Stimulated activated CD8-positive, alpha-beta memory T cell treated with anti-CD3 and anti-CD28 coated beads, Interleukin-7, amount 100 ng/mL, for 24 hours (primary cell): ENCODE data around the gene MPPED2.

Experiments
- DNase-seq: peaks from one replicate; pipeline ENCODE4 v3.0.0-alpha.2; 2020; ENCODE audit warnings: low read depth

Gene MPPED2

DNA sequence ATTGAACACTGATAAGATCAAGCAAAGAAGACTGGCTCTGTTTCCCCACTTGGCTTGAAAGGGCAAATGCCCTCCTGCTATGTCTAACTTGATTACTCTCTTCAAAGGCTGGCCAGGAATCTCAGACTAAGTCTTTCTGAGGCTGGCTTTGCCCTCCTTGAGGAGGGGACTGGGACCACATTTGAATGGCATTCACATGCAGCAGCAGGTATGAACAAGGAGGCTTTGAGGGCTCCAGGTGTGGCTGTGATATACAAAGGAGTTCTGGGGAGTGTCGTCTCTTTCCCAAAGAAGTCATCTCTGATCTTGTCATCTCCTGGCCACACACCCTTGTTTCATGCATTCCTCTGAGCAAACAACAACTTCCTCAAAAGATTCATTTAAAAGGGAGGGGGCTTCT, 132.4 kb downstream of the MPPED2 start:
- DNase-seq = no peak

DNA sequence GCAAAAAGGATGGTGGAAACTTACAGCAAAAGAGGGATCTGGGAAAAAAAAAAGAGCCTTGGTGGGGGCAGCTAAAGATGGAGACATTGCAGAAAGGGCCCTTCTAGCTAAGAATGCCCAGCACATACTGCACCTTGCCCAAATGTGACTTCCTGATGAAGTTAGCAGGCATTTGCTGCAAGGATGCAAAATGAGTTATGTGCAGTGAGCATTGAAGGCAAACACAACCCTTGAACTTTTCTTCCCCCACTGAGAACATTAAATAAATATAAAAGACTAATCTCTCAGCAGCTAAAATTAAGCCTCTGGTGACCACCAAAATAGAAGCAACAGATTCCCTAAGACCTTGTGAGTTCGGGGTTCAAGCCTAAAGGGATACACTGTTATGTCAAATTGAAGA, 133.3 kb downstream of the MPPED2 start:
- no peak for DNase-seq

DNA sequence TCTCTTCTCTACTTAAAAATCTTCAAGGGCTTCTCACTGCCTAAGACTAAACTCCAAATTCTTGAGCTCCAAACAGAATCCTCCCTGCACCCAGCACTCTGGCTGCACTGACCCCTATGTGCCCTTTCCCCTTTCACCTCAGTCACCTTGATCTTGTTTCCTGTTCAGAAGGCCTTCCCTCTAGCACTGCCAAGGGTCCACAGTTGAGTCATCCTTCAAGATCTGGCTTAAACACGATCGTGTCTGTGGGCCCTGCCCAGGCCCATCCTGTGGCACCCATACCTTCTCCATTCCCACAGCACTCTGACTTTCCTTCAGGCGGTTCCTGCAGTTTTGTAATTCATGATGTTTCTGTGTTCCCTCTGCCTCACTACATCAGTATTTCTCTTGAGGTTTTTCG, 134.0 kb downstream of the MPPED2 start:
- no peak for DNase-seq

DNA sequence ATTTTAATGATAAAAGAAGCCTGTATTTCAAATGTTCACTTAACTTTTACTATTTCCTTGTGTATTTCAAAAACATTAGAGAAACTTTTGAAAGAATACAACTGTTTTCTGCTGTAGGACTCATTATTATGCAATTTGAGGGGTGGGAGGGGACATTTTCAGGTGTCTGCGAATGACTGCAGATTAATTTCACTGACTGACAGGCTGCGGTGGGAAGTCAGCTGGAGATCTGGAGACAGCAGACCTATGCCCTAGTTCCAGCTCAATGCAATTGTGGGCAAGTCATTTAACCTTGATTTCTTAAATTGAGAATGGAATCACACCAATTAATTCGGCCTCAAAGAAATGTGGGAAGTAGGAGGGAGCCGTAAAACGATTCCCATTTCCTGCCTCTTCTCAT, 134.5 kb downstream of the MPPED2 start:
- no peak for DNase-seq

DNA sequence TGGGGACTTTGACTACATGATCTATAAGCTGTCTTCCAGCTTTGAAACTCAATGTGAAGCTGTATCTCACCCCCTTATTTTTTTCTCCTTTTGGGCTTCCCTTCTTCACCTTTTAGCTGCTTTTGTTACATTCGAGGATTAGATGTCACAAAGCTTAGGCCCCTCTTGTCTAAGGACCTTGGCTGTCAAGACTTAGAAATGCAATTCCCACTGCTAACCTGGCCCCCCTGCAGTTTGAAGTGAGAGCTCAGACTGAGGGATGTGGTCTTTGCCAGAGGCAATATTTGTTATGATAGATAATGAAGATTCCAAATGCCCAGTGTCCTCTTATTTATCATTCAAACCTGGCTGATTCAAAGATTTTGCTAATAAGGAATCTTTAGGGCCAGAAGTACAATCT, 135.0 kb downstream of the MPPED2 start:
- DNase-seq = no peak

DNA sequence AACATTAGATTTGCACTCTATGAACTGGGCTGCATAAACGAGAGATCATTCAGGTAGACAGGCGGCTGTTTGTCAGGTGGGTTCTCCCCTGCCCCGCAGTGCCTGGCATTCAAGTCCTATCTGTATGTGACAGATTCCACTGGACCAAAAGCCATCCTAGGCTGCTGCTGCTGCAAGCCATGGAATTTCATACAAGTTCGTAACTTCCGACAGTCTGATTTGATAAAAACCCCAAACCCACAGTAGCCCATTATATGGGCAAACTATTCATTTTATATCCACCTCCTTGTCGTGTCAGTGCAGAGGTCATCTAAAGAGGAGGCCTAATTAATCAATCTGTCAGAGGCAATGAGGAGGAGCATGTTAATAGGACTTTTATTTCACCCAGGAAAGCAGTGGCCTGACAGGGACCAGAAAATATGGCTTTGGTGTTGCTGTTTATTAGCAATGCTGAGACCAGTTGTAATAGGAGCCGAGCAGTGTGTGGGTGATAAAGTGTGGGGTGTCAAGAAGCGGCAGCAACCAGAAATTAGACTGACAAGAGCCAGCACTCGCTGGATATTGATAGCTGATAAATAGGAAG, 139.0 kb downstream of the MPPED2 start:
- DNase-seq = no peak

DNA sequence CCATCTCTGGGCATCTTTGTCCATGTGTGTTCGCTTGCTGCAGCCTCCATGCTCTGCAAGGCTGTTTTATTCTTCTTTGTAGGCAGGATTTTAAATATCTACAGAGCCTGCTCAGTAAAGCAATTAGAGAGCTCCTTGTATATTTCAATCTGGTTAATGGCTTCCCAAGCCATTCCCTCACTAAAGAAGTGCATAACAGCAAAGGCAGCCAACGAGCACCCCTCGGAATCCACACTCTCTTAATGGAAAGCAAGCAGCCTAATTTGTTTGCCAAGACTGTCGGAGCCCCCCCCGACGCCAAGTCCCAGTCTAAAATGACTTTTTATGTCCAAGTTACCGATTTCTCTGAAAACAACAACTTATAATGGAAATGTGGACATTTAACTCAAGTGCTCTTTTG, 139.6 kb downstream of the MPPED2 start:
- DNase-seq = no peak

DNA sequence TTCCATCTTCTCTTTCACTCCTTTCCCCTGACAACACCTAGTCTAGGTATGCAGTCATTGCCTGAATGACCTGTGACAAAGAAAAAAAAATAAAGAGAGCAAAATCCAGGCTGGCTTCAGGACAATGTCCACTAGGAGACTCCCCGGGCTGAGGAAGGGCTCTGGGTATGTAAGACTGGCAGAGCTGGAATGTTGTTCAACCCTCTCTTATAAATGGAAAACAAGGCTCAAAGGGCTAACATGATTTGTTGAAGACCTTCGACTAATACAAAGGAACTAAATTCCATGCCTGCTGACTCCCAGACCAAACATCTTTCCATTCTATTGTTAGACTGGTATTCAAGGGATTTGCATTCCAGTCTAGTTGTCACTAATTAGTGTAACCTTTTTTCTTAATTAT, 141.1 kb downstream of the MPPED2 start:
- no peak for DNase-seq

DNA sequence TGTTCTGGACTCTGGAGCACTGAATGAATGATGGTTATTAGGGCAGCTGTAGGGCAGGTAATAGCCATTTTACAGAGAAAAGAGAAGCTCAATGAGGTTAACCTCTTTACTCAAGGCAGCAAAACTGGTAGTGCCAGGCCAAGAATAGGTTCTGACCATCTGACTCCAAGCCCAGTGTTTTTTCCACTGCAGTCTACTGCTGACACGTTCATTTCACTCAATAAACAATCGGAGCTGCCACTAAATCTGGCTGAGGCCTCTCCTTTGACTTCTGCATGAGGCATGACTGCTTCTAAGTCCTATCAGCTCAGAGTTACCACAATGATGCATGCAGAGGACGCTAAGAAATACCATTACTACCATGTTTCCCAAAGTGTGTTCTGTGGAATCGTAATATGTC, 145.6 kb downstream of the MPPED2 start:
- no peak for DNase-seq

DNA sequence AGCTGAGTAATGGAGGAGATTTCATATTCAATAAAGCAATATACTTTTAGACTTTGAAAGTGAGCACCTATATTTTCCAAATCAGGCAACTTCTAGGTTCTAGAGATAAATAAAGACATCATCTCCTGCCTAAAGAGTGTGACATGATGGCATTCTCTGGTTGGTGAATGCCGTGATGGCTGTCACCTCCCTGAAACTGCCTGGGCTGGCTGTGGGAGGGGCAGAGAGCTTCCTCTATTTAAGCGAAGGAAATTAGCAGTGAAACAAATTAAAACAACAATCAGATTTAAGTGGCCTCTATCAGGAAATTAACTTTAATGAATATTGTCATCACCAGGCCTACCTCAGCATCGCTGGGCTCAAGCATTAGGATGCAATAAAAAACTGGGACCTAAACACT, 149.4 kb downstream of the MPPED2 start:
- DNase-seq = no peak

DNA sequence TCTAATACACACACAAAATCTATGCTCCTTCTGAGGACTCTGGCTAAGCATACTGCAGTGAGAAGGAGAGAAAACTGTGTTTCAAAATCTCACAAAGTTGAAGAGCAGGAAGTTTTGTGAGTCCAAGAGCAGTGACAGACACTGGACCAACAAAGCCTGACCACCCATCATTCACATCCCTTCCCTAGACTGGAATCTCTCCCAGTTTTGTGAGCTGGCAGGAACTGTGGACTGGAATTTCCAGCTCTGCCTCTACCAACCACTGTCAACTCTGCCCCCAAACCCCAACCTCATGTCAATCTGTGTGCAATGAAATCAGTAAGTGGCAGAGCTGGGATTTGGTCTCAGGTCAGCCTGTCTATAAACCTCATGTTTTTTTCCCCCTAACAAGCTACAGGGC, 150.7 kb downstream of the MPPED2 start:
- no peak for DNase-seq

DNA sequence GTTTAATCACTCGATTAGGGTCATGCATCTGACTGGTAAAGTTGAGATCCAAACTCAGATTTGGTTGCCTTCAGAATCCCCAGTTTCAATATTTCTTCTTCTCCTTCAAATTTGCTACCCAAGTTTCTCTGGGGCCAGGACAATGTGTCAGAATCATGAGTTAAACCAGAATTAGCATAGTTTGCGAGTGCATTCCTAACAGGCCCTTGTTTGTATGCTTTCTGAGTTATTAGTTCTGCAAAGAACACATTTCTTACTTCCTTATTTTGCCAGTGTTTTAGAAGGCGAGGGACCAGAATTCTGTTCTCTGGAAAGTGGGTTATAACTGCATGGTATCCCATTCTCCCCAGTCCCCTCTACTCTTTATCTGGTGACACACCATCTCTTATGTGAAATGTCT, 151.3 kb downstream of the MPPED2 start:
- DNase-seq = no peak

DNA sequence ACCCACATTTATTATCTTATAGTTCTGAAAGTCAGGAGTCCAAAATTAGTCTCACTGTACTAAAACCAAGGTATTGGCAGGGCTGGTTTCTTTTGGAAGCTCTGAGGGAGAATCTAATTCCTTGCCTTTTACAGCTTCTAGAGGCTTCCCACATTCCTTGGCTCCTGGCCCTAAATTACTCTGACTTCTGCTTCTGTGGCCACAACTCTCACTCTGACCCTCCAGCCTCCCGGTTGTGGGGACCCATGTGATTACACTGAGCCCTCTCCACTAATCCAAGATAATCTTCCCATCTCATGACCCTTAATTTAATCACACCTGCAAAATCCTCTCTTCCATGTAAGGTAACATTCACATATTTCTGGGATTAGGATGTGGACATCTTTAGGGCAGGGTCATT, 152.3 kb downstream of the MPPED2 start:
- no peak for DNase-seq

DNA sequence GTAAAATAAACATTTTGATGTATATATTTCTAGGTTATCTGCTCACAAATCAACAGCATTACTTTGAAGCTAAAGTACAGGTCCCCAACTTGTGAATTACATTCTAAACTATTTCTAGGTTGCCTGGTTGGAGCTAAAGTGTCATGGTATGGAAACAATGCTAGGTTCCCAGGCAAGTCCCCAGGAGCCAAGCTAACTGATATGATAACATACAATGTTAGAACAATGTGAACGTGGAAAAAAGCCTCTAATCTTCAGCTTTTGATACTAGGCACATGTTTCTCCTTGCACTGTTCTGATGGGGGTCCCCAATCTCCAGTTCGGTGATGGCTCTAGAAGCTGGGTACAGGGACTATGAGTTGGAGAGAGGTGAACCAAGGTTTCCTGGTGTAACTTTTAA, 153.4 kb downstream of the MPPED2 start:
- no peak for DNase-seq

DNA sequence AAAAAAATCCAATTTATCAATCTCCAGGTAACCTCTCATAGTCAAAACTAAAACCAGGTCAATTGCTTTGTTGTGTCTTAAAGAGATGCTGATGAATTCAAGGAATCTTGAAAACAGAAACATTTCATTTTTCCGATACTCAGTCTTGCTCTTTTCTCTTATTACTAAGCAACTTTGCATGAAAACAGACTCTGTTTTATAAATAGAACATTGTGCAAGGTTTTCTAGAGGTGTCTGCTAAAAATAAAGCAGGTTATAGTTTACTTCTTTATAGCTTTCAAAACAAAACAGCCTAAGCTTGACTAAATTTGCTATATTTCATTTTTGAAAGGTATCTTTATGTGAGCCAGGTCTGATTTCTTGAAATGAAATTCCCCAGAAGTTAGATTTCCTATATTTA, 154.0 kb downstream of the MPPED2 start:
- no peak for DNase-seq

DNA sequence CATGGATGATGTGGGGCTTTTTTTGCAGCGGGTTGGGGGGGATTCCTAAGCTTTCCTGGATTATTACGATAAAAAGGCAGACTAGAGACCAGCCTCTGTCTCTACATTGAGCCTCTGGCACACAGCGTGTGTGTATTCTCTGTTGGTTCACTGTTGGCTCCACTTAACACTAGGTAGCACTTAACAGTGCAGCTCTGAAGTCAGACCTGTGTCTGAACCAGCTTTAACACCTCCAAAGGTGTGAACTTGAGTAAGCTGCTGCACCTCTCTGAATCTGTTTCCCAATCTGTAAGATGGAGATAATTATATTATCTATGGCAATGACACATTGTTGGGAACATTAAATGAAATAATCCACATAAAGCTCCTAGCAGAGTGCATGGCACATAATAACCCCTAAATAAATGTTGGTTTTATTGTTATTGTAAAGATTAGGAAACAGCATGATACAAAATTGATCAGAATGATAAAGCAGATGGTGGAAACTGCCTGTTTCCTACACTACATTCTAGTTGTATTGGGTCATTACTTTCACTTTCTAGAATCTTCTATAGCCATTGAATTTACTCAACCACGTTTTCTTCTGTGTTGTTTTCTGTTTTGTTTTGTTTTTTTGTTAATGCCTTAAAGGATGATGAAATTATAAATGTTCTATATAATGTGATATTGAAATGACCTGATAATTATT, 154.9 kb downstream of the MPPED2 start:
- DNase-seq = no peak

DNA sequence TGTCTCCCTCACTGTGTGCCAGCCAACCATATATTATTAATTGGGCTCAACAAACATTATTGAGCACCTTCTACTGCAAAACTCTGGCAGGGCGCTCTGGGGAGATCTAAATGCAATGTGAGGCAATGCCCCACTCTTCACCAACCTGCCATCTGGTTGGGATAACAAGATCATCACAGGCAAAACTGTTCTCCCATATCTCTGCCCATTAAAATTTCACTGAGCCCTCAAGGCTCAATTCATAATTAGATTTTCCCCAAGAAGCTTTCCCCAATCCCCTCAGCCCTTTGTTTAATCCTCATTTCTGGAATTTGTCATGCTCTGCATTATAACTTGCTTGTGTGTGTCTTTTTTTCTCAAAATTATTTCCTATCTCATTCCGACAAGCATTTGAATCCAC, 156.6 kb downstream of the MPPED2 start:
- no peak for DNase-seq

DNA sequence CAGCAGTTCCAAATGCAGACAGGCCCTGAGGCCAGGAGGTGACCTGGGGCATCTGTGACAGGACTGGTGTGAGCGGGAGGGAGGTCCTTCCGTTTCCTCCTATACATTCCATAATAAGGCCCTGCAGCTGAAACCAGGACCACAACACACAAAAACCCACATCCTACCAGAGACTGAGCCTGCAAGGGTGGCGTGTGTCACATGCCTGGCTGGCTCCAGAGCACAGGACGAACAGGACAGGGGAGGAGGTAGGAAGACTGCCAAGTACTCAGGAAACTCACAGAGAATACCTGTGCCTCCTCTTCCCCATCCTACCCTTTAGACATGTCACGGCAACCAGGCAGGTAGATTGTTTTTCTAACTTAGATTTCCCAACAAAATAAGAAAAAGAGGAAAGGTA, 159.4 kb downstream of the MPPED2 start:
- DNase-seq = no peak

DNA sequence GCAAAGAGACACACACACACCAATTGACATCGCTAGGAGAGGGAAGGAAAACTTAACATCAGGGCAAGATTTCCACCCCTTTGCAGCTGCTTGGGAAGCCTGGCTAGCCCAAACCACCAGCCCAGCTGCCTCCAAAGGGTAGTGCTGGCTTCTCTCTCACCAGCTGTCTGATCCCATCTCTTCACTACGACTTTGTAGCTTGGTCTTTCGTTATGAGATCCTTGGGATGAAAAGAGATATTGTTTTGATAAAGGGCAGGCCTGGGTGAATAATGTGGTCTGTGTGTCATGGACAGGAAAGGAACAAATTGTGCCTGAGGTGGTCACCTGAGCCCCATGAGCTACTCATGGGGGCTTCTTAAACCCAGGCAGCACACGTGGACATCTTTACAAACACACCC, 161.3 kb downstream of the MPPED2 start:
- no peak for DNase-seq

DNA sequence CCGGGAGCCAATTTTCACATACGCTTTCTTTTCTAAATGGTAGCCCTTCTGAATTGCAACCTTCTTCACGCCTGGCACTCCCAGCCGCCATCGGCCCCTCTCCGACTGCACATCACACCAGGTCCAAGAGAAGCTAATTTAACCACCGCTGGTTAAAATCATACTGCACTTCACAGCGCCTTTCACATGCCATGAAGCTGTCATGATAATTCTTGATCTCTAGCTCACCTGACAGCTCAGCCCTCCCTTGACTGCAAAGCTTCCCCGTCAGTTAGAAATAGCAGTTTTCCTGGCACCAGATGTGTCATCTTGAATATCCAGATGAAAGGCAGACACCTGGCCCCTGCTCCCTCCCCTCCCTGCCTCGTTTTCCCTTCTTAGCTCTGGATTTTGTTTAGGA, 161.8 kb downstream of the MPPED2 start:
- no peak for DNase-seq

DNA sequence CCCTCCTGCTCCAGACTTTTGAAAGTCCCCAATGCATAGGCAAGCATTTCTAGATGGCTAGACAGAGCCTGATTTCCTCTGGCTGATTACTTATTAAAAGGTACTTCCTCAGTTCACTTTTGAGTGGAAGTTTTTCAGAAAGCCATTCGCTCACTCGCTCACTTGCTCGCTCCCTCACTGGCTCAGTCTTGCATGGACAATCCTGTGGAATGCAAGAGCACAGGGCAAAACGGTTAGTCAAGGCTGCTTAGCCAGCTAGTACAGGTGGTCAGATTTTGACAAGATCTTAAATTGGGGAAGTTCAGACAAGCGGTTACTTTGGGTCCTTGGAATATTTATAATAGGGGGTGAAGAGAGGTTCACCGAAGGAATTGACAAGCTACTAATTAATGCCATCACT, 162.3 kb downstream of the MPPED2 start:
- no peak for DNase-seq

DNA sequence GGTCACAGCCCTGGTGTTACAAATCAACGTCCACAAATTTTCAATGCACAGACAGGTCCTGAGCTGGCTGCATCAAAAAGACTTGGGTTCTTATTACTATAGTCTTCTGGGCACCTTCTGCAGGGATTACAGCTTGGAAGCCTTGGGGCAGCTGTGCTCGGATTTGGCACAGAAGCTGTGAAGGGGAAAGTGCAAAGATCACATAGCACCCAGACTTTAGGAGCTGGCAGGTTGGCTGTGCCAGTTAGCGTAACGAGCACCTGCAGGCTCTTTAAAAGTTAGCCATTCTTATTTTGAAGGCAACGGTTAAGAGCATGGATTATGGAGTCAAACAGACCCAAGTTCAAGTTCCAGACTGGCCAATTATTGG, 162.9 kb downstream of the MPPED2 start:
- DNase-seq = no peak

DNA sequence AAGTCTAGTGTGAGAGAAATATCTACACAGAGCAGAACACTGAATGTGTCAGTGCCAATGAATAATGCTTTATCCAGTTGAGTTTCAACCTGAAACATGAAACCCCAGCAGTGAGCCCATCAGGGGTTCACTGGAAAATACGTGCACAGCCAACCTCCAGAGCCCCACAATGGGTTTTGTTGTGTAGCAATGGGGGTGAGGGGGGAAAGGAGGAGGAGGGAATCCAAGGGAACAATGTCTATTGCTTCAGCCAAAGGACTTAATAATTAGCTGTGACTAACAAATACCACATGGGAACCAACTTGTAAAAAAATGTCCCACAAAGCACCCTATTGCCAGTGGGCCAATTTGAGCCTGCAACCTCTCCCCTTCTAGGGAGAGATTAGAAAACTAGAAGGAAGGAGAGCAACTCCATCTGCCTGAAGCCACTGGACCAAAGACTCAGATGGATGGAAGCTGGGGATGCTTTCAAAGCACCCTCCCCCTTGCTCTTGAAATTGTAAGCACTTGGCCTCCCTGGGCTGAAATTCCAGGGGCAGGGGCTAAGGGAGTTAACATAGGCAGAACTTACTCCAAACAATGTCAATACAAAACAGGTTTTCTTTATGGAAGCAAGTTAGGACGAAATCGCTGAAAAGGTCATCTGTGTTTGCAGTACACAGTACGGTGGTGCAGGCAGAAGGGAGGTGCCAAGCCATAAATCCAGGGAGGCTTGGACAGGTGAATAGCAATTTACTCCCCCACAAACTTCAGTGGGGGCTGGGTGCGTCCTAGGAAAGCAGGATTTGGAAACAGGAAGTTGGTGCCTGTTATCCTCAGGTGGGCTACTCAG, 163.5 kb downstream of the MPPED2 start:
- no peak for DNase-seq
